ENCODE results near the gene ARFIP2.
A peak's percentile ranks its signal among the peaks of the same experiment; 100 is the strongest.
"Not testable (repeated sequence)": the region's sequence is repeated elsewhere in the genome, so short reads cannot be mapped to it uniquely, and the experiment has no call there.

ARFIP2 gene

GRCh38 chr11:6481012-6481923 lies at the start of gene ARFIP2, which contains the start of gene TIMM10B:
Gene ARFIP2, minus strand, starts transcription at chr11:6481331. Its CDS starts 910 bp downstream, at chr11:6480421.
Gene TIMM10B, plus strand, starts transcription at chr11:6481501. Its CDS starts 16 bp downstream, at chr11:6481517.
- peak within 1 kb of the TSS; percentile 76 for H3K4me3 ChIP-seq (ENCODE audit: low read depth, low read length)
- no peak for TF ChIP-seq CTCF (IDR thresholded peaks at IDR 0.05; ENCODE audit: insufficient read depth, low read depth, low read length, missing control alignments)
- DNase-seq (ENCODE audit: low read depth): peak; percentile 98

GRCh38 chr11:6530848-6531247 lies 49.7 kb upstream of the ARFIP2 start:
- DNase-seq (ENCODE audit: low read depth): no peak
- H3K4me3 ChIP-seq (ENCODE audit: low read depth, low read length): no peak overlapping the region
- TF ChIP-seq CTCF (IDR thresholded peaks at IDR 0.05; ENCODE audit: insufficient read depth, low read depth, low read length, missing control alignments): no peak

- H3K4me3 ChIP-seq (ENCODE audit: low read depth, low read length): no peak overlapping the region
- no peak for TF ChIP-seq CTCF (IDR thresholded peaks at IDR 0.05; ENCODE audit: insufficient read depth, low read depth, low read length, missing control alignments)
- DNase-seq (ENCODE audit: low read depth): no peak
These were observed 48.1 kb upstream of the ARFIP2 start for GRCh38 chr11:6529266-6529665.

GRCh38 chr11:6526411-6527135 lies 45.4 kb upstream of the ARFIP2 start:
- TF ChIP-seq CTCF (IDR thresholded peaks at IDR 0.05; ENCODE audit: insufficient read depth, low read depth, low read length, missing control alignments): no peak
- DNase-seq (ENCODE audit: low read depth): no peak
- no peak overlapping the region for H3K4me3 ChIP-seq (ENCODE audit: low read depth, low read length)

- no peak overlapping the region for H3K4me3 ChIP-seq (ENCODE audit: low read depth, low read length)
- DNase-seq (ENCODE audit: low read depth): no peak
- no peak for TF ChIP-seq CTCF (IDR thresholded peaks at IDR 0.05; ENCODE audit: insufficient read depth, low read depth, low read length, missing control alignments)
These were observed 42.1 kb upstream of the ARFIP2 start for GRCh38 chr11:6523253-6523652.

GRCh38 chr11:6521946-6522345 lies 40.8 kb upstream of the ARFIP2 start:
- DNase-seq (ENCODE audit: low read depth); H3K4me3 ChIP-seq (ENCODE audit: low read depth, low read length): not testable (repeated sequence)

GRCh38 chr11:6520265-6520664 lies 39.1 kb upstream of the ARFIP2 start:
- H3K4me3 ChIP-seq (ENCODE audit: low read depth, low read length): no peak overlapping the region
- no peak for DNase-seq (ENCODE audit: low read depth)
- TF ChIP-seq CTCF (IDR thresholded peaks at IDR 0.05; ENCODE audit: insufficient read depth, low read depth, low read length, missing control alignments): no peak
